Heart right ventricle (tissue), 16 donors: Measurements from ENCODE around the gene TSPAN18. TPM values are rescaled to one million over a fixed set of nuclear protein-coding genes. Genes with fewer than 3 reads are reported as not detected.

Experiments used
- ATAC-seq, 8 donors: fragments of 200-7000 bp; cut with Tn5 transposase; one replicate each; pipeline ENCODE4 v1.9.1; 2020; ENCODE audit warnings: mild to moderate bottlenecking in 8 of 8, moderate library complexity in 8 of 8, moderate number of reproducible peaks in 1 of 8
- DNase-seq, 2 donors: peaks; one replicate each; pipeline ENCODE4 v3.0.0-alpha.2; 2020
- H3K27ac ChIP-seq, 10 donors: fragments of 200-600 bp; sonication (generic) in 2 of 10; one replicate each; pipeline versions ENCODE4 v1.5.0 to v1.8.0; 2020 to 2022; ENCODE audit warnings: mild to moderate bottlenecking in 3 of 10
- H3K27me3 ChIP-seq, 7 donors: fragments of 200-600 bp; one replicate each; pipeline ENCODE4 v1.8.0; 2021 to 2022; ENCODE audit warnings: mild to moderate bottlenecking in 2 of 7
- H3K36me3 ChIP-seq, 9 donors: fragments of 200-600 bp; sonication (generic) in 1 of 9; one replicate each; pipeline versions ENCODE4 v1.5.0 to v1.8.0; 2020 to 2022; ENCODE audit warnings: mild to moderate bottlenecking in 2 of 9
- H3K4me1 ChIP-seq, 9 donors: fragments of 200-600 bp; sonication (generic) in 1 of 9; one replicate each; pipeline versions ENCODE4 v1.5.0 to v1.8.0; 2020 to 2022; ENCODE audit warnings: mild to moderate bottlenecking in 4 of 9
- H3K4me3 ChIP-seq, 10 donors: fragments of 200-600 bp; sonication (generic) in 2 of 10; one replicate each; pipeline versions ENCODE4 v1.5.0 to v1.8.0; 2020 to 2022; ENCODE audit warnings: mild to moderate bottlenecking in 7 of 10, moderate library complexity in 2 of 10
- H3K9me3 ChIP-seq, 11 donors: fragments of 200-600 bp in 10 of 11; sonication (generic) in 2 of 11; one replicate each; pipeline versions ENCODE4 v1.5.0 to v1.8.0; 2013 to 2022; ENCODE audit warnings: mild to moderate bottlenecking in 2 of 11, control low read depth in 1 of 11, moderate library complexity in 1 of 11
- CTCF ChIP-seq, 9 donors: fragments of 200-600 bp; sonication (generic) in 2 of 9; IDR thresholded peaks; one replicate each; pipeline versions ENCODE4 v1.5.0 to v1.8.0; 2021 to 2022; ENCODE audit warnings: antibody characterized with exemption in 9 of 9, mild to moderate bottlenecking in 5 of 9, moderate library complexity in 1 of 9
- WGBS, 2 donors: extraction: QIAGEN DNeasy Blood & Tissue Kit; methylation state at CpG; one replicate each; pipeline ENCODE4 v1.1.7; 2013; ENCODE audit warnings: inconsistent platforms in 1 of 2; 5-methylcytosine and 5-hydroxymethylcytosine counted together
- intact Hi-C, 10 donors: fragments of 100-400 bp; cut with DNase I; formaldehyde crosslinking; loops; one replicate each; pipeline versions ENCODE4 v1.11.1 to v1.14.2; 2022
- polyA plus RNA-seq, 2 donors: library from polyadenylated mRNA; stranded (reverse); fragments of 200-250 nt; gene quantifications; one replicate each; pipeline ENCODE4 v1.2.3, GENCODE V29; 2013
- total RNA-seq, 10 donors: library from RNA; stranded (reverse); fragmentation: NEBNext Ultra II Directional in 3 of 10; extraction: Animal tissue kit (Norgen Biotek cat#: 25700) in 3 of 10; gene quantifications; one replicate each; pipeline versions ENCODE4 v1.2.1 to v1.2.4, GENCODE V29; 2021 to 2023
- donor health status: Arrhythmogenic right ventricular cardiomyopathy.
- donor health status: ischemic (EF 13 %, LVEDD 7.1; RV severe dilation, severe dysfunction).
- donor health status: healthy with polysubstance abuse.
- donor health status: DM: no; HTN: yes; CAD: no.
- donor health status: DM: no; HTN: no; CAD: no.
- donor health status: ischemic (EF 25% LVEDD 6.9; RV normal size, moderate dysfunction).
- donor health status: ischemic (EF 25% LVEDD 5.7; RV mildly dilated, moderate dysfunction).
- donor health status: healthy.
- donor health status: DM: yes; HTN: yes; CAD: no.
- donor health status: Ischemic cardiomyopathy.
- donor health status: ischemic (EF 35%, LVEDD 5.7; RV mildly dilated, moderate dysfunction).
- donor health status: nonischemic (EF 11% LVEDD 7.7; RV severe dilation, severe dysfunction).
- donor health status: DM: yes; HTN: yes; CAD: no.
- donor health status: PGD.
- donor health status: ischemic (EF 29% LVEDD 5.4; RV normal size, mild dysfunction).
- donor health status: nonischemic (EF 23%, LVEDD 6.1; RV moderate dilation, normal function).

Gene TSPAN18
- total and polyA plus RNA-seq, 12 donors: 37.7 to 140 (median 92.9) TPM

- no peak for DNase-seq
- no peak for TF ChIP-seq CTCF (IDR thresholded peaks at IDR 0.05)
Observed at GRCh38 chr11:44763121-44763820, 36.5 kb downstream of the TSPAN18 start.

GRCh38 chr11:44764583-44764982, 37.8 kb downstream of the TSPAN18 start:
- DNase-seq (no peak), ATAC-seq (no peak)
- Histone ChIP-seq H3K36me3 (peaks cover 0 to 15% (median 0%) of the 10 kb centered on the region in 9 donors), H3K4me1 (peaks cover 26 to 84% (median 68%) of the 10 kb centered on the region in 9 donors), H3K4me3 (no peak overlapping the region), H3K27ac (peak overlapping the region in 8 of 10 donors; percentile 81 to 92 (median 88)), H3K27me3 (no peaks in the 10 kb centered on the region), H3K9me3 (peaks cover 0 to 11% (median 3%) of the 10 kb centered on the region in 11 donors)
- intact Hi-C loops: loop anchor here in 1 of 10 donors (5.0 kb wide), 1 partner anchor 37 kb away; the partner anchor contains the start of gene TSPAN18
- WGBS, 2 donors: 92 to 95% methylated on average over 4 of the region's 4 CpGs
- TF ChIP-seq CTCF (IDR thresholded peaks at IDR 0.05): no peak

More at GRCh38 chr11:44763121-44763820, 36.5 kb downstream of the TSPAN18 start:
- Histone ChIP-seq H3K27me3 (no peaks in the 10 kb centered on the region), H3K9me3 (peaks cover 0 to 11% (median 3%) of the 10 kb centered on the region in 11 donors), H3K4me3 (no peak overlapping the region), H3K4me1 (peaks cover 29 to 94% (median 74%) of the 10 kb centered on the region in 9 donors), H3K27ac (peak overlapping the region in 9 of 10 donors; percentile 63 to 92 (median 89)), H3K36me3 (peaks cover 0 to 15% (median 0%) of the 10 kb centered on the region in 9 donors)
- no peak for ATAC-seq
- 65 to 66% methylated on average over 5 of the region's 5 CpGs for WGBS, 2 donors
- intact Hi-C loops: loop anchor here in 1 of 10 donors (5.0 kb wide), 1 partner anchor 36 kb away; the partner anchor contains the start of gene TSPAN18

- ATAC-seq (no peak), DNase-seq (no peak)
- peak overlapping the region in 9 of 10 donors; percentile 81 to 92 (median 87) for H3K27ac ChIP-seq
- no peak for TF ChIP-seq CTCF (IDR thresholded peaks at IDR 0.05)
- H3K4me3 ChIP-seq: no peak overlapping the region
- 95% methylated on average over 8 of the region's 8 CpGs for WGBS, 2 donors
- peaks cover 0 to 15% (median 0%) of the 10 kb centered on the region in 9 donors for H3K36me3 ChIP-seq
- peaks cover 22 to 84% (median 69%) of the 10 kb centered on the region in 9 donors for H3K4me1 ChIP-seq
- no peaks in the 10 kb centered on the region for H3K27me3 ChIP-seq
- H3K9me3 ChIP-seq: peaks cover 0 to 11% (median 3%) of the 10 kb centered on the region in 11 donors
- intact Hi-C loops: loop anchor here in 1 of 10 donors (5.0 kb wide), 1 partner anchor 127 kb away; no protein-coding TSS in a partner anchor
Observed at GRCh38 chr11:44765026-44765595, 38.3 kb downstream of the TSPAN18 start.

- no peak for TF ChIP-seq CTCF (IDR thresholded peaks at IDR 0.05)
- H3K36me3 ChIP-seq: peaks cover 0 to 15% (median 0%) of the 10 kb centered on the region in 9 donors
- no peak overlapping the region for H3K4me3 ChIP-seq
- WGBS, 2 donors: 58 to 77% methylated on average over 3 of the region's 3 CpGs
- H3K4me1 ChIP-seq: peaks cover 21 to 84% (median 69%) of the 10 kb centered on the region in 9 donors
- H3K9me3 ChIP-seq: peaks cover 0 to 11% (median 3%) of the 10 kb centered on the region in 11 donors
- intact Hi-C loops: loop anchor here in 1 of 10 donors (5.0 kb wide), 1 partner anchor 127 kb away; no protein-coding TSS in a partner anchor
- ATAC-seq (no peak), DNase-seq (no peak)
- H3K27me3 ChIP-seq: no peaks in the 10 kb centered on the region
- H3K27ac ChIP-seq: peak overlapping the region; percentile 81 to 92 (median 87)
Observed at GRCh38 chr11:44765676-44766075, 38.9 kb downstream of the TSPAN18 start.
